ENCODE data around the gene FREY1. TPM values are rescaled to one million over a fixed set of nuclear protein-coding genes. Genes with fewer than 3 reads are reported as not detected.
A peak's percentile ranks its signal among the peaks of the same experiment; 100 is the strongest.

Gene FREY1
- total and polyA plus RNA-seq, 2 of the 13 experiments (the other 11 are each of a cell fraction or from before 2014, with no cell fraction given): 0.44 to 0.73 TPM

DNA sequence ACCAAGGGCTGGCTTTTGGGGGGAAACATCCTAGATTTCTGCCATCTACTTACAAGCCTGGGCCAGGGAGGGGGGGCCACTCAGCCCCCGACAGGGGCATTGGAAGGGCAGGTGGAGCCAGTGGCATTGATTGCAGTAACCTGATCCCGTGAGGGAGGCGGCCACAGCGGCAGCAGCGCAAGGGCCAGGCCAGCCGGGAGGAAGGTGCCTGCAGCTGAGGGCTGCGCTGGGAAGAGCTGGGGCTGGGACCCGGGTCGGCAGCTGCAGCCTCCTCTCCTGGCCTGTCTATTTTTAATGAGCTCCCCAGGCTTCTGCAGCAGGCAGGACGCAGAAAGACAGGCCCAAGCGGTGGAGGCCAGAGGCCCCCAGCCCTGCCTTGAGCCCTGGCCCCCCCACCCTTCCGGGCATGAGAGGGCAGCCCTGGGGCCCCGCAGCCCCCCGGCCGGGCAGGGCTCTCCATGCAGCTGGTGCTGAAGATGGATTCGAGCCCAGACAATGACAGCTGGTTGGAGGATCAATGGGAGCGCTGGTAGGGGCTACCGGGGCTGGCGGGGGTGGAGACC lies 10.6 kb downstream of the FREY1 start (continued):
- TF ChIP-seq, protein P1, sequence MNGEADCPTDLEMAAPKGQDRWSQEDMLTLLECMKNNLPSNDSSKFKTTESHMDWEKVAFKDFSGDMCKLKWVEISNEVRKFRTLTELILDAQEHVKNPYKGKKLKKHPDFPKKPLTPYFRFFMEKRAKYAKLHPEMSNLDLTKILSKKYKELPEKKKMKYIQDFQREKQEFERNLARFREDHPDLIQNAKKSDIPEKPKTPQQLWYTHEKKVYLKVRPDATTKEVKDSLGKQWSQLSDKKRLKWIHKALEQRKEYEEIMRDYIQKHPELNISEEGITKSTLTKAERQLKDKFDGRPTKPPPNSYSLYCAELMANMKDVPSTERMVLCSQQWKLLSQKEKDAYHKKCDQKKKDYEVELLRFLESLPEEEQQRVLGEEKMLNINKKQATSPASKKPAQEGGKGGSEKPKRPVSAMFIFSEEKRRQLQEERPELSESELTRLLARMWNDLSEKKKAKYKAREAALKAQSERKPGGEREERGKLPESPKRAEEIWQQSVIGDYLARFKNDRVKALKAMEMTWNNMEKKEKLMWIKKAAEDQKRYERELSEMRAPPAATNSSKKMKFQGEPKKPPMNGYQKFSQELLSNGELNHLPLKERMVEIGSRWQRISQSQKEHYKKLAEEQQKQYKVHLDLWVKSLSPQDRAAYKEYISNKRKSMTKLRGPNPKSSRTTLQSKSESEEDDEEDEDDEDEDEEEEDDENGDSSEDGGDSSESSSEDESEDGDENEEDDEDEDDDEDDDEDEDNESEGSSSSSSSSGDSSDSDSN (CRISPR knock-in tag; IDR thresholded peaks at IDR 0.05): peak; percentile 71
- TF ChIP-seq HNRNPLL (IDR thresholded peaks at IDR 0.05; ENCODE audit: low read depth, low read length, poor library complexity, severe bottlenecking) (peak; percentile 50), ZNF589 (CRISPR knock-in tag; conservative IDR thresholded peaks at IDR 0.05) (no peak)
- TF ChIP-seq, protein P2, sequence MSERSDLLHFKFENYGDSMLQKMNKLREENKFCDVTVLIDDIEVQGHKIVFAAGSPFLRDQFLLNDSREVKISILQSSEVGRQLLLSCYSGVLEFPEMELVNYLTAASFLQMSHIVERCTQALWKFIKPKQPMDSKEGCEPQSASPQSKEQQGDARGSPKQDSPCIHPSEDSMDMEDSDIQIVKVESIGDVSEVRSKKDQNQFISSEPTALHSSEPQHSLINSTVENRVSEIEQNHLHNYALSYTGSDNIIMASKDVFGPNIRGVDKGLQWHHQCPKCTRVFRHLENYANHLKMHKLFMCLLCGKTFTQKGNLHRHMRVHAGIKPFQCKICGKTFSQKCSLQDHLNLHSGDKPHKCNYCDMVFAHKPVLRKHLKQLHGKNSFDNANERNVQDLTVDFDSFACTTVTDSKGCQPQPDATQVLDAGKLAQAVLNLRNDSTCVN (CRISPR knock-in tag; IDR thresholded peaks at IDR 0.05; ENCODE audit: borderline replicate concordance): no peak
- TF ChIP-seq, protein P3, sequence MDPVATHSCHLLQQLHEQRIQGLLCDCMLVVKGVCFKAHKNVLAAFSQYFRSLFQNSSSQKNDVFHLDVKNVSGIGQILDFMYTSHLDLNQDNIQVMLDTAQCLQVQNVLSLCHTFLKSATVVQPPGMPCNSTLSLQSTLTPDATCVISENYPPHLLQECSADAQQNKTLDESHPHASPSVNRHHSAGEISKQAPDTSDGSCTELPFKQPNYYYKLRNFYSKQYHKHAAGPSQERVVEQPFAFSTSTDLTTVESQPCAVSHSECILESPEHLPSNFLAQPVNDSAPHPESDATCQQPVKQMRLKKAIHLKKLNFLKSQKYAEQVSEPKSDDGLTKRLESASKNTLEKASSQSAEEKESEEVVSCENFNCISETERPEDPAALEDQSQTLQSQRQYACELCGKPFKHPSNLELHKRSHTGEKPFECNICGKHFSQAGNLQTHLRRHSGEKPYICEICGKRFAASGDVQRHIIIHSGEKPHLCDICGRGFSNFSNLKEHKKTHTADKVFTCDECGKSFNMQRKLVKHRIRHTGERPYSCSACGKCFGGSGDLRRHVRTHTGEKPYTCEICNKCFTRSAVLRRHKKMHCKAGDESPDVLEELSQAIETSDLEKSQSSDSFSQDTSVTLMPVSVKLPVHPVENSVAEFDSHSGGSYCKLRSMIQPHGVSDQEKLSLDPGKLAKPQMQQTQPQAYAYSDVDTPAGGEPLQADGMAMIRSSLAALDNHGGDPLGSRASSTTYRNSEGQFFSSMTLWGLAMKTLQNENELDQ (CRISPR knock-in tag; IDR thresholded peaks at IDR 0.05; ENCODE audit: borderline replicate concordance): no peak
- TF ChIP-seq, protein P4, sequence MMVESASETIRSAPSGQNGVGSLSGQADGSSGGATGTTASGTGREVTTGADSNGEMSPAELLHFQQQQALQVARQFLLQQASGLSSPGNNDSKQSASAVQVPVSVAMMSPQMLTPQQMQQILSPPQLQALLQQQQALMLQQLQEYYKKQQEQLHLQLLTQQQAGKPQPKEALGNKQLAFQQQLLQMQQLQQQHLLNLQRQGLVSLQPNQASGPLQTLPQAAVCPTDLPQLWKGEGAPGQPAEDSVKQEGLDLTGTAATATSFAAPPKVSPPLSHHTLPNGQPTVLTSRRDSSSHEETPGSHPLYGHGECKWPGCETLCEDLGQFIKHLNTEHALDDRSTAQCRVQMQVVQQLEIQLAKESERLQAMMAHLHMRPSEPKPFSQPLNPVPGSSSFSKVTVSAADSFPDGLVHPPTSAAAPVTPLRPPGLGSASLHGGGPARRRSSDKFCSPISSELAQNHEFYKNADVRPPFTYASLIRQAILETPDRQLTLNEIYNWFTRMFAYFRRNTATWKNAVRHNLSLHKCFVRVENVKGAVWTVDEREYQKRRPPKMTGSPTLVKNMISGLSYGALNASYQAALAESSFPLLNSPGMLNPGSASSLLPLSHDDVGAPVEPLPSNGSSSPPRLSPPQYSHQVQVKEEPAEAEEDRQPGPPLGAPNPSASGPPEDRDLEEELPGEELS (CRISPR knock-in tag; IDR thresholded peaks at IDR 0.05): no peak
- TF ChIP-seq, protein P5, sequence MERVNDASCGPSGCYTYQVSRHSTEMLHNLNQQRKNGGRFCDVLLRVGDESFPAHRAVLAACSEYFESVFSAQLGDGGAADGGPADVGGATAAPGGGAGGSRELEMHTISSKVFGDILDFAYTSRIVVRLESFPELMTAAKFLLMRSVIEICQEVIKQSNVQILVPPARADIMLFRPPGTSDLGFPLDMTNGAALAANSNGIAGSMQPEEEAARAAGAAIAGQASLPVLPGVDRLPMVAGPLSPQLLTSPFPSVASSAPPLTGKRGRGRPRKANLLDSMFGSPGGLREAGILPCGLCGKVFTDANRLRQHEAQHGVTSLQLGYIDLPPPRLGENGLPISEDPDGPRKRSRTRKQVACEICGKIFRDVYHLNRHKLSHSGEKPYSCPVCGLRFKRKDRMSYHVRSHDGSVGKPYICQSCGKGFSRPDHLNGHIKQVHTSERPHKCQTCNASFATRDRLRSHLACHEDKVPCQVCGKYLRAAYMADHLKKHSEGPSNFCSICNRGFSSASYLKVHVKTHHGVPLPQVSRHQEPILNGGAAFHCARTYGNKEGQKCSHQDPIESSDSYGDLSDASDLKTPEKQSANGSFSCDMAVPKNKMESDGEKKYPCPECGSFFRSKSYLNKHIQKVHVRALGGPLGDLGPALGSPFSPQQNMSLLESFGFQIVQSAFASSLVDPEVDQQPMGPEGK (CRISPR knock-in tag; IDR thresholded peaks at IDR 0.05): peak; percentile 86
- TF ChIP-seq, protein P6, sequence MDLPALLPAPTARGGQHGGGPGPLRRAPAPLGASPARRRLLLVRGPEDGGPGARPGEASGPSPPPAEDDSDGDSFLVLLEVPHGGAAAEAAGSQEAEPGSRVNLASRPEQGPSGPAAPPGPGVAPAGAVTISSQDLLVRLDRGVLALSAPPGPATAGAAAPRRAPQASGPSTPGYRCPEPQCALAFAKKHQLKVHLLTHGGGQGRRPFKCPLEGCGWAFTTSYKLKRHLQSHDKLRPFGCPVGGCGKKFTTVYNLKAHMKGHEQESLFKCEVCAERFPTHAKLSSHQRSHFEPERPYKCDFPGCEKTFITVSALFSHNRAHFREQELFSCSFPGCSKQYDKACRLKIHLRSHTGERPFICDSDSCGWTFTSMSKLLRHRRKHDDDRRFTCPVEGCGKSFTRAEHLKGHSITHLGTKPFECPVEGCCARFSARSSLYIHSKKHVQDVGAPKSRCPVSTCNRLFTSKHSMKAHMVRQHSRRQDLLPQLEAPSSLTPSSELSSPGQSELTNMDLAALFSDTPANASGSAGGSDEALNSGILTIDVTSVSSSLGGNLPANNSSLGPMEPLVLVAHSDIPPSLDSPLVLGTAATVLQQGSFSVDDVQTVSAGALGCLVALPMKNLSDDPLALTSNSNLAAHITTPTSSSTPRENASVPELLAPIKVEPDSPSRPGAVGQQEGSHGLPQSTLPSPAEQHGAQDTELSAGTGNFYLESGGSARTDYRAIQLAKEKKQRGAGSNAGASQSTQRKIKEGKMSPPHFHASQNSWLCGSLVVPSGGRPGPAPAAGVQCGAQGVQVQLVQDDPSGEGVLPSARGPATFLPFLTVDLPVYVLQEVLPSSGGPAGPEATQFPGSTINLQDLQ (CRISPR knock-in tag; IDR thresholded peaks at IDR 0.05): no peak
- TF ChIP-seq, protein P7, sequence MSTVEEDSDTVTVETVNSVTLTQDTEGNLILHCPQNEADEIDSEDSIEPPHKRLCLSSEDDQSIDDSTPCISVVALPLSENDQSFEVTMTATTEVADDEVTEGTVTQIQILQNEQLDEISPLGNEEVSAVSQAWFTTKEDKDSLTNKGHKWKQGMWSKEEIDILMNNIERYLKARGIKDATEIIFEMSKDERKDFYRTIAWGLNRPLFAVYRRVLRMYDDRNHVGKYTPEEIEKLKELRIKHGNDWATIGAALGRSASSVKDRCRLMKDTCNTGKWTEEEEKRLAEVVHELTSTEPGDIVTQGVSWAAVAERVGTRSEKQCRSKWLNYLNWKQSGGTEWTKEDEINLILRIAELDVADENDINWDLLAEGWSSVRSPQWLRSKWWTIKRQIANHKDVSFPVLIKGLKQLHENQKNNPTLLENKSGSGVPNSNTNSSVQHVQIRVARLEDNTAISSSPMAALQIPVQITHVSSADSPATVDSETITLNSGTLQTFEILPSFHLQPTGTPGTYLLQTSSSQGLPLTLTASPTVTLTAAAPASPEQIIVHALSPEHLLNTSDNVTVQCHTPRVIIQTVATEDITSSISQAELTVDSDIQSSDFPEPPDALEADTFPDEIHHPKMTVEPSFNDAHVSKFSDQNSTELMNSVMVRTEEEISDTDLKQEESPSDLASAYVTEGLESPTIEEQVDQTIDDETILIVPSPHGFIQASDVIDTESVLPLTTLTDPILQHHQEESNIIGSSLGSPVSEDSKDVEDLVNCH (CRISPR knock-in tag; IDR thresholded peaks at IDR 0.05): no peak
